ENCODE measurements around the gene MUC6.

MUC6 gene

GRCh38 chr11:1027483-1028290, 8.8 kb downstream of the MUC6 start:
- no peak for TF ChIP-seq CTCF (IDR thresholded peaks at IDR 0.05; ENCODE audit: borderline replicate concordance, control extremely low read depth, extremely low read depth, insufficient read depth, missing control alignments)
- in situ Hi-C loops (cut with MboI; ENCODE audit: low sequenced_read_pairs, unreplicated experiment): loop anchor here (25.0 kb wide), 1 partner anchor 110 kb away; no protein-coding TSS in a partner anchor
- DNase-seq (ENCODE audit: low spot score): no peak

GRCh38 chr11:1026641-1027482, 9.7 kb downstream of the MUC6 start:
- in situ Hi-C loops (cut with MboI; ENCODE audit: low sequenced_read_pairs, unreplicated experiment): loop anchor here (25.0 kb wide), 1 partner anchor 110 kb away; no protein-coding TSS in a partner anchor
- DNase-seq (ENCODE audit: low spot score): no peak
- no peak for TF ChIP-seq CTCF (IDR thresholded peaks at IDR 0.05; ENCODE audit: borderline replicate concordance, control extremely low read depth, extremely low read depth, insufficient read depth, missing control alignments)

- TF ChIP-seq CTCF (IDR thresholded peaks at IDR 0.05; ENCODE audit: borderline replicate concordance, control extremely low read depth, extremely low read depth, insufficient read depth, missing control alignments): no peak
- no peak for DNase-seq (ENCODE audit: low spot score)
- in situ Hi-C loops (cut with MboI; ENCODE audit: low sequenced_read_pairs, unreplicated experiment): loop anchor here (25.0 kb wide), 1 partner anchor 111 kb away; no protein-coding TSS in a partner anchor
Observed at GRCh38 chr11:1026163-1026450, 10.4 kb downstream of the MUC6 start.

DNA sequence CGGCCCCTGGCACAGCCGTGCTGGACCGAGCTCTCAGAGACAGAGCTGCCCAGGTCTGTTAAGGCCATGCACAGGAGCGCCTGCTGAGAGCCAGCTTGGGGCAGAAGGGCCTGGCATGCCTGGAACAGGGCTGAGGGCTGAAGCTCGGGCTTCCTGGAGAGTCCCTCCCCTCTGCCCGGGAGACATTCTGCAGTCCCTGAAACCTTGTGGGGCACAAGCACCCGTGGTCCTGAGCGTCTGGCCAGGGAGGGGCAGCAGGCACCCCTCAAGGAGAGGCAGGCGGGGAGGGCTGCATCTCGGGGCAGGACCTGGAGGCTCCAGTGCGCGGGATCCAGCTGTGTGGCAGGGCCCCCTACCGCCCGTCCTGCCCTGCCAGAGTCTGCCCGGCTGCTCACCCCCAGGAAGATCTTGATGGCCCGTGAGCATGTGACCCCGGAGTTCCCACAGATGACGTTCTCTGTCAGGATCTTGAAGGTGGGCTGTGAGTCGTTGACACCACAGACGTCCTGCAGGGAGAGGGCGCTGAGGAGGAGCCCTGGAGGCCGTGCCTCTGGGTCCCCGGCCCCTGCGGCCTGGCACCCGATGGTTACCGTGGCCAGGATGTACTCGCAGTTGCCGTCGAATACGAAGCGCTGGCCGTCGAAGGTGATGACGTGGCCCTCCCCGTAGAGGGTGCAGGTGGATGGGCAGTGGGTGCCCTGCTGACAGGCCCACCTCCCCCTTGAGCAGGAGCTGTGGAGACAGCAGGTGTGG, 10.9 kb downstream of the MUC6 start:
- in situ Hi-C loops (cut with MboI; ENCODE audit: low sequenced_read_pairs, unreplicated experiment): loop anchor here (25.0 kb wide), 1 partner anchor 112 kb away; no protein-coding TSS in a partner anchor
- TF ChIP-seq CTCF (IDR thresholded peaks at IDR 0.05; ENCODE audit: borderline replicate concordance, control extremely low read depth, extremely low read depth, insufficient read depth, missing control alignments): no peak
- DNase-seq (ENCODE audit: low spot score): no peak

DNA sequence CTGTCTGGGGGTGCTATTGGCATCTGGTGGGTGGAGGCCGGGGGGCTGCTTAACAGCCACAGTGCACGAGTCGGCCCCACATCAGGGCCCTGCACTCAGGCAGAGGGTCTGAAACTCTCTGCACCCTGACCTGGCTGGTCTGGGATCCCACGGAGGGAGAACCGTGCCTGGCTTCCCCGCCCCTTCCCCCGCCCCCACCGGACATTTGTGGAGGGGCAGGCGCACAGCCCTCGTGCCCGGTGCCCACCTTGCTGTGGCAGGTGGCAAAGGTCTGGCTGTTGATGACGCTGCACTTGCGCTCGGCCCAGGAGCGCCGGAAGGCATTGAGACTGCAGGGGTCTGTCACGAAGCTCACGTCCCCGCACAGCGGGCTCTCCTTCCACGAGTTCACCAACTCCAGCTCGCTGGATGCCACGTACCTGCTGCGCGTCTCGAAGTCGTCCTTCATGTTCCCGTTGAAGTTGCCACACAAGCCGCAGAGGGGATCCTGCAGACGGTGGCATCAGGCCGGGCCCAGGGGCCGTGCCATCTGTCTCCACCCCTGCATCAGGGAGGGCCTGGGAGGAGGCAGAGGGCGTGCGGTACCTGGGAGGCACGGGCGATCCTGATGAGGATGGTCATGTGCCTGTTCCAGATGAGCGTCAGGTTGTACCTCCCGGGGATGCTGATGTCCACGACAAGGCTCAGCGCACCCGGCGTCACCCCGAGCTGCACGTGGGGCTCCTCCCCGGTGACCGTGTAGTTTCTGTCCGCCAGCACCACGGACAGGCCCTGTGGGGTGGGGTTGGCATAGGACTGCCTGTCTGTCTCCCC, 11.7 kb downstream of the MUC6 start:
- in situ Hi-C loops (cut with MboI; ENCODE audit: low sequenced_read_pairs, unreplicated experiment): loop anchor here (25.0 kb wide), 1 partner anchor 112 kb away; no protein-coding TSS in a partner anchor
- TF ChIP-seq CTCF (IDR thresholded peaks at IDR 0.05; ENCODE audit: borderline replicate concordance, control extremely low read depth, extremely low read depth, insufficient read depth, missing control alignments): no peak
- DNase-seq (ENCODE audit: low spot score): no peak
